ENCODE data around the gene HS6ST1. TPM values are rescaled to one million over a fixed set of nuclear protein-coding genes. Genes with fewer than 3 reads are reported as not detected.

The HS6ST1 gene
- total RNA-seq, 4 donors from 2014 or later = 11.2 to 32.2 (median 14.7) TPM

DNA sequence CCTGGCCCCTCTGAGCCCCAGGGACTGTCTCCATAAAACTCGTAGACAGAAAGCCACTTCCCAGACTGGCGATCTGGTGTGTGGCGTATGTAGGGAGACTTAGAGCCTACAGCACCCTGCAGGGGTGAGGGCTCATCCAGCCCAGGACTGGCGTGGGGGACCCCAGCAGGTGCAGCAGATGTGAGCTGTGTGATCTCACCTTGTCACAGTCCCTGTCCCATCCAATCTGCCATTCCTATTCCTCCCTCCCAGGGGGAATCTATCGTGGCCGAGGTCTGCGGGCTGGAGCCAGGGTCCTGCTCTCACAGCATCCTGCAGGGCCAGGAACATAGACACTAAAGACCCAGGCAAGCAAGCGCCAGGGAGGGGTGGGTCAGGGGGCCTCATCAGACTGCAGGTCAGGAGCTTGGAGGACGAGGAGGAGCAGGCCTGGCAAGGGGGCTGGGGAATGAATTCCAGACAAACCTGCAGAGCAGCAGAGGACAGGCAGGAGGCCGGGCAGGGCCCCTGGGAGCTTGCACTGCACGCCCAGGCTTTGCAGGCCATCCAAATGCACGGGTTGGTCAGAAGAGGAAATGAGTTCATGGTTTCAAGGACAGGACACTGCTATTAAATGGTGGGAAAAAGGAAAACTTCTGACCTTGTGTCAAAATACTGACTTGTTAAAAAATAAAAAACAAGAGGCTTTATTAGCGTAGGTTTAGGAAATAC, 32.5 kb downstream of the HS6ST1 start:
- TF ChIP-seq, protein P1, sequence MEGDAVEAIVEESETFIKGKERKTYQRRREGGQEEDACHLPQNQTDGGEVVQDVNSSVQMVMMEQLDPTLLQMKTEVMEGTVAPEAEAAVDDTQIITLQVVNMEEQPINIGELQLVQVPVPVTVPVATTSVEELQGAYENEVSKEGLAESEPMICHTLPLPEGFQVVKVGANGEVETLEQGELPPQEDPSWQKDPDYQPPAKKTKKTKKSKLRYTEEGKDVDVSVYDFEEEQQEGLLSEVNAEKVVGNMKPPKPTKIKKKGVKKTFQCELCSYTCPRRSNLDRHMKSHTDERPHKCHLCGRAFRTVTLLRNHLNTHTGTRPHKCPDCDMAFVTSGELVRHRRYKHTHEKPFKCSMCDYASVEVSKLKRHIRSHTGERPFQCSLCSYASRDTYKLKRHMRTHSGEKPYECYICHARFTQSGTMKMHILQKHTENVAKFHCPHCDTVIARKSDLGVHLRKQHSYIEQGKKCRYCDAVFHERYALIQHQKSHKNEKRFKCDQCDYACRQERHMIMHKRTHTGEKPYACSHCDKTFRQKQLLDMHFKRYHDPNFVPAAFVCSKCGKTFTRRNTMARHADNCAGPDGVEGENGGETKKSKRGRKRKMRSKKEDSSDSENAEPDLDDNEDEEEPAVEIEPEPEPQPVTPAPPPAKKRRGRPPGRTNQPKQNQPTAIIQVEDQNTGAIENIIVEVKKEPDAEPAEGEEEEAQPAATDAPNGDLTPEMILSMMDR (IDR thresholded peaks at IDR 0.05; ENCODE audit: low read depth) = no peak

DNA sequence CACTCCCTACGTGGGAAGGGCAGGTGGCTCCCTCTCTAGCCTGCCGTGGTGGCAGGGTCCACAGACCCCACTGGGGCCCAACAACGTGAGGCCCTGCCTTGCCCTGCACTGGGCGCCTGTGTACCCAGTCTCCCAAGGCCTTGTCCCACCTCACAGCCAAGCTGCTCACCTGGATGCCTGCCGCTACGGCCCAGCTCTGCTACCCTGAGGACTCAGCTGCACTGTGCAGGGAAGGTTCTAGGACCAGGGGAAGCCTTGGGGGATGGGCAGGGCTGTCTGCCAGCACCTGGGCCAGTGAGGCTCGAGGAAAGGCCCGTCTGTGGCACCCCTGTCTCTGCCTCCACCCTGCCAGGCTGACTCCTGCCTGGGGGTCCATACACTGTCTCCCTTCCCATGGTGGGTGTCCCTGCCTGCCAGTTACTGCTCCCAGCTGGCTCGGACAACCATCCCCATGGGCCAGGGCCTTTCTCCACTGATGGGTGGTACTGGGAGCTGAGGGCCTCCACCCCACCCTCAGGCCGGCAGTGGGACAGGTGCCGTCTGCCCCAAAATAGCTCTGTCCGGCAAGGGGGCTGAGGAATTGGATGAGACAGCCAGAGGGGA, 33.2 kb downstream of the HS6ST1 start:
- TF ChIP-seq, protein P1 (IDR thresholded peaks at IDR 0.05; ENCODE audit: low read depth) = no peak

DNA sequence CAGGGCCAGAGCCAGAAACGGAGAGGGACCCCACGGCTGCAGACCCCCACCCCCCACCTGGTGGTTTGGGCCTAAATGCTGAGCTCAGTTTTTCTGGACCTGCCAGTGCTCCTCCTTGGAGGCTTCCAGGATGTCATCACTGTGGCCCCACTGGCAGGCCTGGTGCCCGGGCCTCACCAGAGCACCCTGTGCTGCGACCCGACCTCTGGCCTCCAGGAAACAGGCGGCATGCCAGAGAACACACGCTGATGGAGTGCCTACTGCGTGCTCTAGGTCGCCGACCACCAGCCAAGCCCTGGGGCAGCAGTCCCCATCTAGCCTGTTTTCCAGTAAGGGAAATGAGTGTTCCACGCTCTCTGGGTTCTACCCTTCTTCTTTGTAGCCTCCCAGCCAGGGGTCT, 33.8 kb downstream of the HS6ST1 start:
- TF ChIP-seq, protein P1 (IDR thresholded peaks at IDR 0.05; ENCODE audit: low read depth) = no peak

DNA sequence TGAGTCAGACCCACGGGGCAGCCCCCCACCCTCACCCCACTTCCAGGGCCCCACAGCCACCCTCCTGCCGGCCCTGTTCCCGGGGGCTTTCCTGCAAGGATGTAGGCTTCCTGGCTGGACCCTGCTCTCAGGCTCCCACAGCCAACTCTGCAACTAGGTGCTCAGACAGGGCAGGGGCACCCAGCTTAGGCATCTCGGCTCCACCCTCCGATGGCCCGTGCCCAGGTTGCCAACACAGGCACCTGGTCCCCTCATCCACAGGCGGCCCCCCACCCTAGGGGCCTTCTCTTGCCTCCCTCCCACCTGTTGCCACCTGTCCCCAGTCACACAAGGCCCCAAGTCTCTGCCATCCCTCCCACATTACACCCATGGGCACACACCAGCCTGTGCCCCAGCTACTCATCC, 34.6 kb downstream of the HS6ST1 start:
- TF ChIP-seq, protein P1 (IDR thresholded peaks at IDR 0.05; ENCODE audit: low read depth) = no peak

DNA sequence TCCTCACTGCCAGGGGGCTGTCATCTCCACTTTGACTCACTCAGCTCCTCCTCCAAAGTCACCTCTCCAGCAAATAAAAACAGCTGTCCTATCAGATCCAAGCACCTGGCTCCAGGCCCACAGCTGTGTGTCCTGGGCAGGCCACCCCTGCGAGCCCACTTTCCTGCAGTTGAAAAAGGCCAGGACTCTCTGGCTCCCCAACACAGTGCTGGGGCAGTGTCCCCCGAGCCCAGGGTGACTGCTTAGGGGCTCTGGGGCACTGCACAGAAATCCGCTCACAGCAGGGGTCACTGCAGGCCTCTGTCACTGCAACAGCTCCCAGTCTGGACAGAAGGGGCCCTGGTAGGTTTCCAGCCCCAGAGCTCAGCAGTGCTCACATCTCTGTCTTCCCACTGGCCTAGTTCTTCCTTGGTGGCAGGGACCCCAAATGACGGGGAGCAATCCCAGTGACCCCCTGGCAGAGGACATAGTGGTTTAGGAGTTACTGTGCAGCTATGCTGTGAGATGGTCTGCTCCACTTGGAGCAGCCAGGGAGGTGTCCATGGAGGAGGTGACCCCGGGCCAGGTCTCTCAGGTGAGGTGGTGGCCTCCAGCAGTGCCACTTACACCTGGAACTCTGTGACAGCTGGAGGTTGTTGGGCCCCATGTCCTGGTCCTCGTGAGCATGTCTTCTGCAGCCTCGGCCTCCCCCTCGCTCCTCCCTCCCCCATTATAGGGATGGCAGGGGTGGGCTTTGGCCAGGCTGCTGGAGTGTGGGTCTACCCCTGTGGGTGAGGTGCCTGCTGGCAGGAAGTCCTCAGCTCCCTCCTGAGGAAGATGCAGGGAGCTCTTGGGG, 35.5 kb downstream of the HS6ST1 start:
- TF ChIP-seq, protein P1 (IDR thresholded peaks at IDR 0.05; ENCODE audit: low read depth) = no peak

DNA sequence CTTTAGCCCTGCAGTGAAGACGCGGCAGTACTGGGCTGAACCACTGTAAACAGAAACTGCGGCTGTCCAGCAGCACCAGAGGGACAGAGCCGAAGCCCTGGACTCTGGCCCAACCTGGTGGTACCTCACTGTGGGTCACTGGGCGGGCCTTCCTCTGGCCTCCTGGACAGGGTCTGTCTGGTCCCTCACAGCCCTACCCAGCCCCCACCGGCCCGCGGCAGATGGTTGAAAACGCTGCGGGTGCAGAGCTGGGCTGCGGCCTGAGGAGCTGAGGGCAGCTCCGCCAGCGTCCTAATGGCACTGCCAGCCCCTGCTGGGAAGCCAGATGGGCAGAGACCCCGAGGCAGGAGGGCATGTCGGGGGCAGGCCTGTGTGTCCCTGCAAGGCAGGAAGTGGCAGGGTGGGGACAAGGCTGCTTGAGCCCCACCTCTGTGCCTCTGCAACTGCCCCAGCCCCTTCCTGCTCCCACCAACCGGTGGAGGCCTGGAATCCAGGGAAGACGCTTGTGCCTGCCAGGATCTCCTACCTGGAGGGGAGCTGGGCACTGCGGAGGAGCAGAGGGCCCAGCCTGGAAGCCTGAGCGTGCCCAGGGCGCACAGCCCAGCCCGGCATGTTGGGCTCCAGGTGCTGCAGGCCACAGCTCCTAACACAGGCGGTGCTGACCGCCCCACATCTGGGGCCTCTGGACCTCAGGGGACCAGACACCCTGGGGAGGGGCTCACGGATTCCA, 36.3 kb downstream of the HS6ST1 start:
- TF ChIP-seq, protein P1 (IDR thresholded peaks at IDR 0.05; ENCODE audit: low read depth) = no peak
